Activated B cell treated with CpG ODN at 0.5 μM for 24 hours (primary cell): ENCODE data around the gene FCHSD2. TPM values are rescaled to one million over a fixed set of nuclear protein-coding genes. Genes with fewer than 3 reads are reported as not detected.
"Not testable (repeated sequence)": the region's sequence is repeated elsewhere in the genome, so short reads cannot be mapped to it uniquely, and the experiment has no call there.

Source experiments
- ATAC-seq: fragments of 200-7000 bp; cut with Tn5 transposase; one replicate; pipeline ENCODE4 v1.10.0; 2021; ENCODE audit warnings: low read depth, mild to moderate bottlenecking, moderate library complexity
- CTCF ChIA-PET: fragments of 350-600 bp; sonication (Branson Sonifier 250); formaldehyde crosslinking; loops from one replicate; lab custom pipeline; 2021; ENCODE audit warnings: antibody characterized with exemption; lab: Charles Lee
- POLR2A ChIA-PET: fragments of 350-600 bp; sonication (Branson Sonifier 250); formaldehyde crosslinking; loops from one replicate; lab custom pipeline; 2021; ENCODE audit warnings: antibody characterized with exemption; lab: Charles Lee
- DNase-seq: peaks from one replicate; pipeline ENCODE4 v3.0.0; 2022
- H3K27ac Mint-ChIP-seq: one replicate; pipeline ENCODE4 v1.8.0; 2020; ENCODE audit warnings: mixed read lengths
- H3K27me3 Mint-ChIP-seq: one replicate; pipeline ENCODE4 v1.8.0; 2021; ENCODE audit warnings: mixed read lengths
- H3K36me3 Mint-ChIP-seq: one replicate; pipeline ENCODE4 v1.8.0; 2021; ENCODE audit warnings: low read depth, mixed read lengths
- H3K4me1 Mint-ChIP-seq: one replicate; pipeline ENCODE4 v1.8.0; 2021; ENCODE audit warnings: mixed read lengths
- H3K4me3 Mint-ChIP-seq: one replicate; pipeline ENCODE4 v1.8.0; 2020; ENCODE audit warnings: mild to moderate bottlenecking, mixed read lengths
- H3K9me3 Mint-ChIP-seq: one replicate; pipeline ENCODE4 v1.8.0; 2020; ENCODE audit warnings: mixed read lengths
- CTCF ChIP-seq: fragments of 200-600 bp; IDR thresholded peaks from one replicate; pipeline ENCODE4 v1.8.0; 2022; ENCODE audit warnings: antibody characterized with exemption, mild to moderate bottlenecking
- intact Hi-C: fragments of 100-400 bp; cut with micrococcal nuclease; formaldehyde crosslinking; loops from one replicate; pipeline ENCODE4 v1.15.1; 2024
- total RNA-seq: library from RNA; stranded (reverse); gene quantifications from 2 replicates; pipeline ENCODE4 v1.2.3, GENCODE V29; 2022

Gene FCHSD2
- total RNA-seq, 1 donor from 2014 or later: 207 TPM

DNA sequence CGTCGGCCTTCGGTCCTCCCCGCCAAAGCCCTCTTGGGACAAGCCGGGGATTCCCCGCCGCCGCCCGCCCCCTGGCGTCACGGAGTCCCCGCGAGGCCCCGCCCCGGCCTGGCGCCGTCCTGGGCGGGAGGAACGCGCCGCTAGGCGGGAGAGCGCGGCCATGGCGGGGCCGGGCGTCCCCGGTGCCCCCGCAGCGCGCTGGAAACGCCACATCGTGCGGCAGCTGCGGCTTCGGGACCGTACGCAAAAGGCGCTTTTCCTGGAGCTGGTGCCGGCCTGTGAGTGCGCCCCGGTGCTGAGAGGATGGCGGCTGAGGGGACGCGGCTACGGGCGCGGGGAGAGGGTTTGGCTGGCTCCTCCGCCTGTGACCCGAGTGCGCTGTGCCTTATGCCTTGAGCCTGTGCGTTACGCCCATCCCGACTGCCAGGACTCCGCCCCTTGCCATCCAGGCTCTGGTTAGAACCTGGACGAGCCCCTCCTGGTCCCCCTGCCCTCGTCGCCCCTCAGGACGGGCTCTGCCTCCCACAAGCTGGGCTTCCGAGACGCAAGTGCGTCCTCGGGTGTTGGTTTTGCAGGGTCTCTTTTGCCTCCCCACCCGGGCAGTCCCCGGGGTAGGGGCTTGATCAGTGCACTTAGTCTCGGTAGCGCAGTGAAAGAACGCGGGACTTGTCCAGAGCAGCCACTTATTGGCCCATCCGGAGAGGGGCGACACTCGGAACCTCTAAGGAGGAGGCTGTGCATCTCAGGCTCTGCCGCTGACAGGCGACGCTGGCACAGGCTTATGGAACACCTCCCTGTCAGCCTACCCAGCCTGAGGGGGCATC is 327.6 kb downstream of the FCHSD2 start, which contains the start of gene ATG16L2:
Gene ATG16L2, plus strand, starts transcription at position 126 of the 824 bp plus-strand sequence. Its CDS starts 35 bp downstream, at position 161.
- peak; percentile 97 for DNase-seq
- Mint-ChIP-seq H3K27me3 (no peaks in the 10 kb centered on the region), H3K4me3 (peak within 1 kb of the TSS; percentile 98), H3K36me3 (peaks cover 41% of the 10 kb centered on the region), H3K27ac (peak within 1 kb of the TSS; percentile 94), H3K4me1 (peaks cover 54% of the 10 kb centered on the region), H3K9me3 (no peaks in the 10 kb centered on the region)
- intact Hi-C loops: loop anchor here (1.0 to 10.0 kb wide), 11 partner anchors 8 to 887 kb away; partner anchors contain the start of genes ARAP1, FCHSD2, INPPL1 and RNF121
- TF ChIP-seq CTCF: no peak
- ChIA-PET CTCF (interaction anchor here (2.0 to 5.2 kb wide), 3 partner anchors 20 to 90 kb away, joined by 6 to 27 read pairs (median 11); partner anchors contain the start of gene STARD10), POLR2A (interaction anchor here (0.6 to 4.5 kb wide), 14 partner anchors 13 to 375 kb away, joined by 3 to 26 read pairs (median 8); partner anchors contain the start of gene STARD10)
- peak; percentile 75 for ATAC-seq

GRCh38 chr11:72813740-72814285 is 328.3 kb downstream of the FCHSD2 start:
- TF ChIP-seq CTCF: no peak
- Mint-ChIP-seq H3K27ac (peak overlapping the region; percentile 91), H3K4me3 (peak overlapping the region; percentile 95), H3K27me3 (no peaks in the 10 kb centered on the region), H3K9me3 (no peaks in the 10 kb centered on the region), H3K4me1 (peaks cover 50% of the 10 kb centered on the region), H3K36me3 (peaks cover 38% of the 10 kb centered on the region)
- ATAC-seq (peak; percentile 57), DNase-seq (no peak)
- ChIA-PET CTCF (interaction anchor here (0.8 to 5.2 kb wide), 8 partner anchors 9 to 129 kb away, joined by 3 to 27 read pairs (median 6); partner anchors contain the start of gene STARD10), POLR2A (interaction anchor here (0.8 to 4.5 kb wide), 8 partner anchors 20 to 329 kb away, joined by 3 to 26 read pairs (median 4); partner anchors contain the start of genes ARAP1, FCHSD2 and STARD10)
- intact Hi-C loops: loop anchor here (1.0 to 10.0 kb wide), 10 partner anchors 8 to 887 kb away; partner anchors contain the start of genes ARAP1, FCHSD2, INPPL1 and RNF121

- ATAC-seq (peak; percentile 10), DNase-seq (peak; percentile 46)
- Mint-ChIP-seq H3K36me3 (peaks cover 33% of the 10 kb centered on the region), H3K27me3 (no peaks in the 10 kb centered on the region), H3K4me3 (peak overlapping the region; percentile 95), H3K9me3 (no peaks in the 10 kb centered on the region), H3K27ac (peak overlapping the region; percentile 91), H3K4me1 (peaks cover 50% of the 10 kb centered on the region)
- CTCF ChIA-PET: interaction anchor here (0.8 to 5.2 kb wide), 9 partner anchors 10 to 129 kb away, joined by 3 to 27 read pairs (median 6); partner anchors contain the start of gene STARD10
- no peak for TF ChIP-seq CTCF
- POLR2A ChIA-PET: interaction anchor here (0.5 to 4.5 kb wide), 10 partner anchors 20 to 329 kb away, joined by 3 to 26 read pairs (median 3); partner anchors contain the start of genes ARAP1, FCHSD2 and STARD10
- intact Hi-C loops: loop anchor here (1.0 to 10.0 kb wide), 4 partner anchors 88 to 886 kb away; partner anchors contain the start of genes INPPL1, RNF121 and XNDC1N
Observed at GRCh38 chr11:72812967-72813739, 329.0 kb downstream of the FCHSD2 start.

DNA sequence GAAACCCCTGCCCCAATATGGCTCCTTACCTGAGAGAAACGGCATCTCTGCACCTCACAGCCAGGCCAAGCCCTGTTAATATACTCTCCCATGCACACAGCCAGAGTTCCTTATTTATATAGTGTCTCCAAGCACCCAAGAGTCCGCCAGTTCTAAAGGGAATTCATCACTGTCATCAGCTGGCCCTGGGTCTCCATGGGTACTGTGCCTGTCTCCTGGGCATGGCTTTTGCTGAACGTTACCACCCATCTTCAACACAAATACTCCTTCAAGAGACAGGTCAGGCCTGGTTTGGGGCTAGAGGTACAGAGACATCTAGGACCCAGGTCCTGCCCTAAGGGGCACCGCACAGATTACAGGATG is 329.5 kb downstream of the FCHSD2 start:
- Mint-ChIP-seq H3K27me3 (no peaks in the 10 kb centered on the region), H3K9me3 (no peaks in the 10 kb centered on the region), H3K27ac (peak overlapping the region; percentile 91), H3K36me3 (peaks cover 28% of the 10 kb centered on the region), H3K4me3 (peak overlapping the region; percentile 95), H3K4me1 (peaks cover 51% of the 10 kb centered on the region)
- TF ChIP-seq CTCF: no peak
- ATAC-seq (no peak), DNase-seq (no peak)
- ChIA-PET POLR2A (interaction anchor here (0.5 to 4.5 kb wide), 9 partner anchors 19 to 330 kb away, joined by 3 to 26 read pairs (median 3); partner anchors contain the start of genes FCHSD2 and STARD10), CTCF (interaction anchor here (1.0 to 5.2 kb wide), 6 partner anchors 15 to 128 kb away, joined by 3 to 27 read pairs (median 6); partner anchors contain the start of gene STARD10)
- intact Hi-C loops: loop anchor here (5.0 to 10.0 kb wide), 3 partner anchors 228 to 885 kb away; partner anchors contain the start of genes INPPL1, RNF121 and XNDC1N

DNA sequence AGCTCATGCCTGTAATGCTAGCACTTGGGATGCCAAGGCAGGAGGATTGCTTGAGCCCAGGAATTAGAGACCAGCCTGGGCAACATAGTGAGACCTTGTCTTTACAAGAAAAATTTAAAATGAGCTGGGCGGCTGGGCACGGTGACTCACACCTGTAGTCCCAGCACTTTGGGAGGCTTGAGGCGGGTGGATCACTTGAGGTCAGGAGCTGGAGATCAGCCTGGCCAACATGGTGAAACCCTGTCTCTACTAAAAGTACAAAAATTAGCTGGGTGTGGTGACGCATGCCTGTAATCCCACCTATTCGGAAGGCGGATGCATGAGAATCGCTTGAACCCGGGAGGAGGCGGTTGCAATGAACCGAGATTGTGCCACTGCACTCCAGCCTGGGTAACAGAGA is 330.4 kb downstream of the FCHSD2 start:
- POLR2A ChIA-PET: interaction anchor here (0.6 to 4.5 kb wide), 3 partner anchors 23 to 826 kb away, joined by 3 to 26 read pairs (median 4); no protein-coding TSS in a partner anchor
- Mint-ChIP-seq H3K36me3 (peaks cover 22% of the 10 kb centered on the region), H3K4me1 (peaks cover 55% of the 10 kb centered on the region)
- not testable (repeated sequence) for ATAC-seq, H3K27ac Mint-ChIP-seq, H3K9me3 Mint-ChIP-seq, H3K27me3 Mint-ChIP-seq, DNase-seq, H3K4me3 Mint-ChIP-seq
- intact Hi-C loops: loop anchor here (5.0 to 10.0 kb wide), 3 partner anchors 227 to 884 kb away; partner anchors contain the start of genes INPPL1, RNF121 and XNDC1N
- CTCF ChIA-PET: interaction anchor here (5.2 kb wide), 1 partner anchor 87 kb away, joined by 27 read pairs; no protein-coding TSS in a partner anchor
